MM.1S (cell line): ENCODE data around the gene NOL4L.

Source experiments
- EZH2 ChIP-seq: fragments of 300-600 bp; sonication (generic); optimal IDR thresholded peaks from 2 replicates; pipeline ENCODE3; 2017; ENCODE audit warnings: low read depth, mild to moderate bottlenecking, antibody characterized with exemption, low read length, mixed read lengths
- TF ChIP-seq, protein P1 (sequence below): fragments of 300-600 bp; sonication (generic); IDR thresholded peaks from 2 replicates; pipeline ENCODE4 v1.5.1; 2016; ENCODE audit warnings: antibody characterized with exemption, low read length, mixed read lengths

DNA sequence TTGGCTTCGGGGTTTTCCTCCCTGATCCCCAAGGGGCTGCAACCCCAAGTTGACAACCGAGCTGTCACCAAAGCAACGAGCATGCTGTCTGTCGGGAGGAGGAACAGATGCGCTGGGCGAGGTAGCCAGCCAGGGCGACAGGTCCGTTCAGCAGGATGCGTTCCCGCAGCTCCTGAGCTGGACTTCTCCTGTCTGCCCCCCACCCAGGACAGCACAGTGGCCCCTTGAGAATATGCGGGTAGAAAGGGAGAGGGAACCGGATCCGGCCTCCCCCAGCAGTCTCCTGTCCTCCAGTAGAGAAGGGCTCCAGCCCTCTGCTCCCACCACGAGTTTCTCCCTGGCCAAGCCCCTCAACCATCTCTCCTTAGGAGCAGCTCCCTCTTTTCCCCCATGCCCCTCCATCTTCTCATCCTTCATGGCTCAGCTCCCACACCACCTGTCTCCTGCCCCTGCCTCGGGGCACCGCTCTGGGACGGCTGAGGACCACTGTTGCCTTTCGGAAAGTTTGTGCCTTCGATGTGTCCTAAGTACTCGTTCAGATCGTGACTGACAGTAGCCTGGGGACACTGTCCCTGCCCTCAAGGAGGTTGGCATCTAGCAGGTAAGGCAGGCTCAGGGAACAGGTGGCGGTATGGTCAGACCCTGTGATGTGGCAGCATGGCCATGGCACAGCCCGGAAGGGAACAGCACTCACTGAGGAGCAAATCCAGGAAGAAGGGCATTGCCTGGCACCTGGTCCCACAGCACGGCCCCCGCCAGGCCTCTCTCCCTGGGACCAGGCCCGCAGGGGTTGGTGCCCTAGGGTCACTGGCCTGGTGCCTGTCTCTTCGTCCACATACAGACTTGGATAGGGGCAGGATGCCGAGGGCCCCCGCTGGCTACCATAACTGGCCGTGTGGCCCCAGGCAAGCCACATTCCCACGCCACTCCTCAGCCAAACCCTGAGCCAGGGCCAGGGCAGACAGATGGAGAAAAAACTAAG is 130.7 kb downstream of the NOL4L start:
- TF ChIP-seq, protein P1, sequence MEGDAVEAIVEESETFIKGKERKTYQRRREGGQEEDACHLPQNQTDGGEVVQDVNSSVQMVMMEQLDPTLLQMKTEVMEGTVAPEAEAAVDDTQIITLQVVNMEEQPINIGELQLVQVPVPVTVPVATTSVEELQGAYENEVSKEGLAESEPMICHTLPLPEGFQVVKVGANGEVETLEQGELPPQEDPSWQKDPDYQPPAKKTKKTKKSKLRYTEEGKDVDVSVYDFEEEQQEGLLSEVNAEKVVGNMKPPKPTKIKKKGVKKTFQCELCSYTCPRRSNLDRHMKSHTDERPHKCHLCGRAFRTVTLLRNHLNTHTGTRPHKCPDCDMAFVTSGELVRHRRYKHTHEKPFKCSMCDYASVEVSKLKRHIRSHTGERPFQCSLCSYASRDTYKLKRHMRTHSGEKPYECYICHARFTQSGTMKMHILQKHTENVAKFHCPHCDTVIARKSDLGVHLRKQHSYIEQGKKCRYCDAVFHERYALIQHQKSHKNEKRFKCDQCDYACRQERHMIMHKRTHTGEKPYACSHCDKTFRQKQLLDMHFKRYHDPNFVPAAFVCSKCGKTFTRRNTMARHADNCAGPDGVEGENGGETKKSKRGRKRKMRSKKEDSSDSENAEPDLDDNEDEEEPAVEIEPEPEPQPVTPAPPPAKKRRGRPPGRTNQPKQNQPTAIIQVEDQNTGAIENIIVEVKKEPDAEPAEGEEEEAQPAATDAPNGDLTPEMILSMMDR, result no peak
- TF ChIP-seq EZH2, result no peak
